ENCODE measurements around the gene SEC14L6.
"Not testable (repeated sequence)": the region's sequence is repeated elsewhere in the genome, so short reads cannot be mapped to it uniquely, and the experiment has no call there.

The SEC14L6 gene
- long read RNA-seq, result 0 reads

- no peak for TF ChIP-seq SPI1 (IDR thresholded peaks at IDR 0.05; ENCODE audit: borderline replicate concordance, low read depth)
- TF ChIP-seq POLR2AphosphoS5 (IDR thresholded peaks at IDR 0.05; ENCODE audit: low read depth), result no peak
- no peak for TF ChIP-seq CTCF (IDR thresholded peaks at IDR 0.05; ENCODE audit: insufficient read depth, low read length)
- TF ChIP-seq GABPA (IDR thresholded peaks at IDR 0.05; ENCODE audit: low read depth), result no peak
- no peak for TF ChIP-seq REST (IDR thresholded peaks at IDR 0.05; ENCODE audit: insufficient replicate concordance, low read depth)
- H3K4me3 ChIP-seq (replicated peaks; ENCODE audit: insufficient read depth, low read length), result no peak within 1 kb of the TSS
- no peak within 1 kb of the TSS for H3K27ac ChIP-seq (replicated peaks)
- DNase-seq (ENCODE audit: low read depth in 1 of 2, low spot score in 1 of 2), result no peak
- H3K27me3 ChIP-seq (ENCODE audit: insufficient read depth, poor library complexity, severe bottlenecking), result peaks cover 16% of the 10 kb centered on the region
Observed at GRCh38 chr22:30546616-30547015, at the start of gene SEC14L6. SEC14L6 (minus strand) TSS chr22:30546741; CDS start chr22:30546682, 59 bp downstream.

GRCh38 chr22:30596199-30596598, 49.7 kb upstream of the SEC14L6 start:
- TF ChIP-seq POLR2AphosphoS5 (IDR thresholded peaks at IDR 0.05; ENCODE audit: low read depth), result no peak
- TF ChIP-seq CTCF (IDR thresholded peaks at IDR 0.05; ENCODE audit: insufficient read depth, low read length), result no peak
- no peak for TF ChIP-seq GABPA (IDR thresholded peaks at IDR 0.05; ENCODE audit: low read depth)
- no peak for TF ChIP-seq SPI1 (IDR thresholded peaks at IDR 0.05; ENCODE audit: borderline replicate concordance, low read depth)
- no peak for TF ChIP-seq REST (IDR thresholded peaks at IDR 0.05; ENCODE audit: insufficient replicate concordance, low read depth)
- DNase-seq (ENCODE audit: low read depth in 1 of 2, low spot score in 1 of 2), result no peak
- no peak overlapping the region for H3K4me3 ChIP-seq (replicated peaks; ENCODE audit: insufficient read depth, low read length)

GRCh38 chr22:30592360-30592713, 45.8 kb upstream of the SEC14L6 start:
- not testable (repeated sequence) for H3K27me3 ChIP-seq (ENCODE audit: insufficient read depth, poor library complexity, severe bottlenecking); DNase-seq (ENCODE audit: low read depth in 1 of 2, low spot score in 1 of 2); H3K27ac ChIP-seq (replicated peaks)
- H3K4me3 ChIP-seq (replicated peaks; ENCODE audit: insufficient read depth, low read length), result peak overlapping the region; percentile 9; the same call in 1 of the 2 replicates

More at GRCh38 chr22:30596199-30596598, 49.7 kb upstream of the SEC14L6 start:
- H3K27me3 ChIP-seq (ENCODE audit: insufficient read depth, poor library complexity, severe bottlenecking), result peaks cover 3% of the 10 kb centered on the region
- H3K27ac ChIP-seq (replicated peaks), result no peak overlapping the region

GRCh38 chr22:30591588-30592359, 45.2 kb upstream of the SEC14L6 start, which contains the start of gene PES1:
PES1 (minus strand) TSS chr22:30591910; CDS start chr22:30591833, 77 bp downstream.
- Histone ChIP-seq H3K4me3 (replicated peaks; ENCODE audit: insufficient read depth, low read length) (peak within 1 kb of the TSS; percentile 89), H3K27me3 (ENCODE audit: insufficient read depth, poor library complexity, severe bottlenecking) (peaks cover 3% of the 10 kb centered on the region), H3K27ac (replicated peaks) (peak within 1 kb of the TSS; percentile 90)
- peak; percentile 82 for TF ChIP-seq SPI1 (IDR thresholded peaks at IDR 0.05; ENCODE audit: borderline replicate concordance, low read depth)
- TF ChIP-seq POLR2AphosphoS5 (IDR thresholded peaks at IDR 0.05; ENCODE audit: low read depth), result peak; percentile 87
- no peak for TF ChIP-seq CTCF (IDR thresholded peaks at IDR 0.05; ENCODE audit: insufficient read depth, low read length)
- DNase-seq (ENCODE audit: low read depth in 1 of 2, low spot score in 1 of 2), result peak; percentile 97 to 99
